Measurements from ENCODE around the gene BRD8. TPM values are rescaled to one million over a fixed set of nuclear protein-coding genes. Genes with fewer than 3 reads are reported as not detected.

Gene BRD8
- polyA plus RNA-seq, 1 of the 3 experiments (the other 2 are of a cell fraction): 46.2 TPM

DNA sequence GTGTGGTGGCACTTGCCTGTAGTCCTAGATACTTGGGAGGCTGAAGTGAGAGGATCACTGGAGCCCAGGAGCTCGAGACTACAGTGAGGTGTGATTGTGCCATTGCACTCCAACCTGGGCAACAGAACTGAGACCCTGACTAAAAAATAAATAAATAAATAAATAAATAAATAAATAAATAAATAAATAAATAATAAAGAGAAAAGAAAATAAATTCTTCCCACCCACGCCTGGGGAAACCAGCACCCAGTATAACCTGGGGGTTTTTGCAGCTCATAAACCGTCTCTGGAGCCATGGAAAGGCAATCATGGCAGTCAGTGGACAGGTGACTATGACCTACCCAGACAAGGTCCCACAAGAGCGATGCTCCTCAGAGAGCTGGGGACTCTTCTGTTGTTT is 86.7 kb downstream of the BRD8 start:
- 48% methylated on average over 4 of the region's 4 CpGs for whole genome bisulfite sequencing (ENCODE audit: low lambda C conversion rate)
- TF ChIP-seq ELF1 (IDR thresholded peaks at IDR 0.05) (no peak), GATA2 (CRISPR knock-in tag; IDR thresholded peaks at IDR 0.05) (no peak), RAD21 (IDR thresholded peaks at IDR 0.05; ENCODE audit: low read length) (no peak), EP300 (IDR thresholded peaks at IDR 0.05; ENCODE audit: borderline replicate concordance in 1 of 2, low read depth in 1 of 2, low read length in 1 of 2) (no peak), MXI1 (IDR thresholded peaks at IDR 0.05; ENCODE audit: low read depth, low read length) (no peak), GABPA (IDR thresholded peaks at IDR 0.05; ENCODE audit: low read depth) (no peak), SIN3A (IDR thresholded peaks at IDR 0.05; ENCODE audit: borderline replicate concordance, low read depth, low read length) (no peak), TEAD4 (IDR thresholded peaks at IDR 0.05; ENCODE audit: borderline replicate concordance, insufficient read depth) (no peak)
- TF ChIP-seq, protein P1, sequence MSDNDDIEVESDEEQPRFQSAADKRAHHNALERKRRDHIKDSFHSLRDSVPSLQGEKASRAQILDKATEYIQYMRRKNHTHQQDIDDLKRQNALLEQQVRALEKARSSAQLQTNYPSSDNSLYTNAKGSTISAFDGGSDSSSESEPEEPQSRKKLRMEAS (IDR thresholded peaks at IDR 0.05; ENCODE audit: low read depth): no peak
- ChIA-PET POLR2A (no interaction called here), CTCF (interaction anchor here (1.0 to 2.0 kb wide), 5 partner anchors 14 to 313 kb away, joined by 3 to 12 read pairs (median 4); no protein-coding TSS in a partner anchor)
- Histone ChIP-seq H3K9me2 (no peaks in the 10 kb centered on the region), H4K20me1 (ENCODE audit: insufficient read depth) (no peaks in the 10 kb centered on the region), H3K9me3 (no peaks in the 10 kb centered on the region), H3K36me3 (replicated peaks in 1 of 2; ENCODE audit: control insufficient read depth in 1 of 2, insufficient read depth in 2 of 2, low read length in 1 of 2) (no peaks in the 10 kb centered on the region), H3K4me1 (ENCODE audit: control insufficient read depth in 1 of 2, insufficient read depth in 2 of 2, low read depth in 1 of 2, low read length in 1 of 2) (no peaks in the 10 kb centered on the region), H2AFZ (ENCODE audit: low read depth) (no peak overlapping the region), H3K9ac (no peak overlapping the region), H3F3A (replicated peaks; ENCODE audit: insufficient read depth) (no peaks in the 10 kb centered on the region), H3K27me3 (ENCODE audit: insufficient read depth) (peaks cover 7% of the 10 kb centered on the region; the same call in 1 of the 2 replicates), H3K4me2 (no peak overlapping the region), H3K4me3 (ENCODE audit: low read depth in 2 of 2, low read length in 1 of 2) (no peak overlapping the region), H3K79me2 (ENCODE audit: insufficient read depth) (no peaks in the 10 kb centered on the region), H3K27ac (ENCODE audit: low read depth in 2 of 2, low read length in 1 of 2) (no peak overlapping the region)
- DNase-seq: no peak

Small RNA genes within 50 kb of the gene (small RNA-seq; reads per million reads assigned to genes)
- gene RNU6-460P (0 to 0.21 (median 0) reads per million in 7 experiments), gene RNU6-888P (0 to 1.3 (median 0.26) reads per million in 7 experiments)

Other genes starting within 250 kb of the BRD8 start
- 13.0 and 18.2 TPM in 2 replicates for gene FAM13B, start 145.6 kb downstream of the BRD8 start, polyA plus RNA-seq (2012; rRNA removed)
- not detected in 2 replicates for gene WNT8A, start 94.6 kb downstream of the BRD8 start, polyA plus RNA-seq (2012; rRNA removed)
- gene NME5, start 39.2 kb downstream of the BRD8 start, polyA plus RNA-seq (2012; rRNA removed): 3.7 and 4.1 TPM in 2 replicates
- gene KIF20A, start 482 bp upstream of the BRD8 start, polyA plus RNA-seq (2012; rRNA removed): 16.0 and 17.4 TPM in 2 replicates
- 20.2 and 31.5 TPM in 2 replicates for gene CDC23, start 34.7 kb upstream of the BRD8 start, polyA plus RNA-seq (2012; rRNA removed)
- 0.11 and 0.15 TPM in 2 replicates for gene GFRA3, start 96.0 kb upstream of the BRD8 start, polyA plus RNA-seq (2012; rRNA removed)
- 4.9 and 5.2 TPM in 2 replicates for gene CDC25C, start 153.2 kb upstream of the BRD8 start, polyA plus RNA-seq (2012; rRNA removed)
- gene FAM53C, start 159.6 kb upstream of the BRD8 start, polyA plus RNA-seq (2012; rRNA removed): 14.5 and 18.7 TPM in 2 replicates
- gene KDM3B, start 174.1 kb upstream of the BRD8 start, polyA plus RNA-seq (2012; rRNA removed): 22.4 and 24.5 TPM in 2 replicates